AG10803 (cell line): Measurements from ENCODE around the gene PRPSAP2.
"Not testable (repeated sequence)": the region's sequence is repeated elsewhere in the genome, so short reads cannot be mapped to it uniquely, and the experiment has no call there.

Experiments used
- DNase-seq: peaks from one replicate; pipeline ENCODE4 v3.0.0; 2010; ENCODE audit warnings: low read depth
- H3K4me3 ChIP-seq: 2 replicates; pipeline ENCODE4 v1.5.1; 2011; ENCODE audit warnings: mild to moderate bottlenecking, low read length, control low read depth
- TF ChIP-seq, protein P1 (sequence below): conservative IDR thresholded peaks from 2 replicates; pipeline ENCODE4 v1.5.1; 2011; ENCODE audit warnings: mild to moderate bottlenecking, low read length, control low read depth, inconsistent platforms

PRPSAP2 gene

DNA sequence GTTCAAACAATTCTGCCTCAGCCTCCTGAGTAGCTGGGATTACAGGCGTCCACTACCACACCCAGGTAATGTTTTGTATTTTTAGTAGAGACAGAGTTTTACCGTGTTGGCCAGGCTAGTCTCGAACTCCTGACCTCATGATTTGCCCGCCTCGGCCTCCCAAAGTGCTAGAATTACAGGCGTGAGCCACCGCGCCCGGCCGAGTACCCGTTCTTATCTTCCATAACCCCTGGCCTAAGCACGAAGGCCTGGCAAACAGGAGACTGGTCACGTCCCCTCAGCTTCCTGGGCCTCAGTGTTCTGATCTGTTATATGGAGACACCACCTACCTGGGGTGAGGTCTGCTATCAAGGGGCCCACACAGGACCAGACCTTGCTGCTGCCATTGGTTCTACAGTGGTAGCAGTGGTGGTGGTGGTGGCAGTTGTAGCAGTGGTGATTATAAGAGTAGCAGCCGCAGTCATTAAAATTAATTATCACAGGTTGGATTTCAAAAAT lies 95.3 kb downstream of the PRPSAP2 start:
- no peak overlapping the region for H3K4me3 ChIP-seq
- TF ChIP-seq, protein P1, sequence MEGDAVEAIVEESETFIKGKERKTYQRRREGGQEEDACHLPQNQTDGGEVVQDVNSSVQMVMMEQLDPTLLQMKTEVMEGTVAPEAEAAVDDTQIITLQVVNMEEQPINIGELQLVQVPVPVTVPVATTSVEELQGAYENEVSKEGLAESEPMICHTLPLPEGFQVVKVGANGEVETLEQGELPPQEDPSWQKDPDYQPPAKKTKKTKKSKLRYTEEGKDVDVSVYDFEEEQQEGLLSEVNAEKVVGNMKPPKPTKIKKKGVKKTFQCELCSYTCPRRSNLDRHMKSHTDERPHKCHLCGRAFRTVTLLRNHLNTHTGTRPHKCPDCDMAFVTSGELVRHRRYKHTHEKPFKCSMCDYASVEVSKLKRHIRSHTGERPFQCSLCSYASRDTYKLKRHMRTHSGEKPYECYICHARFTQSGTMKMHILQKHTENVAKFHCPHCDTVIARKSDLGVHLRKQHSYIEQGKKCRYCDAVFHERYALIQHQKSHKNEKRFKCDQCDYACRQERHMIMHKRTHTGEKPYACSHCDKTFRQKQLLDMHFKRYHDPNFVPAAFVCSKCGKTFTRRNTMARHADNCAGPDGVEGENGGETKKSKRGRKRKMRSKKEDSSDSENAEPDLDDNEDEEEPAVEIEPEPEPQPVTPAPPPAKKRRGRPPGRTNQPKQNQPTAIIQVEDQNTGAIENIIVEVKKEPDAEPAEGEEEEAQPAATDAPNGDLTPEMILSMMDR: no peak
- DNase-seq: no peak

DNA sequence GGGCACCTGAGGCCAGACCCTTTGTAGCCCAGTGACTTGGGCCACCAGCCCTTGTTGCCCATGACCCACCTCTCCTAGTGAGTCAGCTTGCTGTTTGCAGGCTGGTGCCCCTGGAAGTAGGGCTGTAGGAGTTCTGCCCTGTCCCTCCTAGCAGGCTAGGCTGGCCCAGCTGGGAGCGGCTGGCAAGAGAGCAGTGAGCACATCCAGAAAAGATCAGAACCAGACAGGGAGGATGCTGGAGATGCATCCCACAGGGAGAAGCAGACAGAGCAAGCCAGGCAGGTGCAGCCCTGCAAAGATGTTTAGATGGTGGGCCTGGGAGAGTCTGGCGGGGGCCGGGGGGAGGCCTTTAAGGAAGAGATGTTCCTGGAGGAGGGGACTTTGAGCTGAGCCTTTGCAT lies 96.4 kb downstream of the PRPSAP2 start:
- no peak for DNase-seq
- TF ChIP-seq, protein P1: no peak
- no peak overlapping the region for H3K4me3 ChIP-seq

DNA sequence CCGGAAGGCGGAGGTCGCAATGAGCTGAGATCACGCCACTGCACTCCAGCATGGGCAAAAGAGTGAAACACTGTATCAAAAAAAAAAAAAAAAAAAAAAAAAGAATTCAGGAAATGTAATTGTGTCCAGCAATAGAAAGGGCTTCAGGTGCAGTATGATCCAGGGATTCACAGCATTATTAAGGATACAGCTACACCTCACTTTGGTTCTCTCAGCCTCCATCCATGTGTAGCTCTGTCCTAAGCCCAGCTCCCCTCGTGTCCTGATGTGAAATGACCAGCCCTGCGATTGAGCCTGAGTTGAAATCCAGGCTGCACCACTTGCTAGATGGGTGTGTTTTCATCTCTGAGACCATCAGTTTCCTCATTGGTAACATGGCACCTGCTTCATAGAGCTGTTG lies 97.1 kb downstream of the PRPSAP2 start:
- no peak for DNase-seq
- H3K4me3 ChIP-seq: no peak overlapping the region
- TF ChIP-seq, protein P1: no peak

DNA sequence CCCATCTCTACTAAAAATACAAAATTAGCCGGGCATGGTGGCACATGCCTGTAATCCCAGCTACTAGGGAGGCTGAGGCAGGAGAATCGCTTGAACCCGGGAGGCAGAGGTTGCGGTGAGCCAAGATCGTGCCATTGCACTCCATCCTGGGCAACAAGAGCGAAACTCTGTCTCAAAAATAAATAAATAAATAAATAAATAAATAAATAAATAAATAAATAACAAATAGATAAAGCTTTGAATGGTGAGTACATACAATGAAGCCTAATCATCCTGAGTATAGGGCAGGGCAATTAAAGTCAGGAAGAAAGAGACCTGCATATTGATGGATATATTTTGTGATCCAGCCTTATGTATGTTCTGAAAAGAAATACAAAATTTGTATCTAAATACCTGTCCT lies 98.1 kb downstream of the PRPSAP2 start:
- not testable (repeated sequence) for H3K4me3 ChIP-seq, DNase-seq

DNA sequence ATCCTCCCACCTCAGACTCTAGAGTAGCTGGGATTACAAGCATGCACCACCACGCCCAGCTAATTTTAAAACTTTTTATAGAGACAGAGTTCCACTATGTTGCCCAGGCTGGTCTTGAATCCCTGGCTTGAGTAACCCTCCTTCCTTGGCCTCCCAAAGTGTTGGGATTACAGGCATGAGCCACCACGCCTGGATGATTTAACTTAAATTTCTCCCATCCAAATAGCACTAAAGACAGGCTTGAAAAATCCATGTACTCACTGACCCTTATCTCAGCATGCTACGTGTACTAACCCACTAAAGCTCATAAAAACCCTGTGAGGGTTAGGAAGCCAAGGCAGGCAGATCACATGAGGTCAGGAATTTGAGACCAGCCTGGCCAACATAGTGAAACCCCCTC lies 98.7 kb downstream of the PRPSAP2 start:
- TF ChIP-seq, protein P1: no peak
- H3K4me3 ChIP-seq: no peak overlapping the region
- no peak for DNase-seq

DNA sequence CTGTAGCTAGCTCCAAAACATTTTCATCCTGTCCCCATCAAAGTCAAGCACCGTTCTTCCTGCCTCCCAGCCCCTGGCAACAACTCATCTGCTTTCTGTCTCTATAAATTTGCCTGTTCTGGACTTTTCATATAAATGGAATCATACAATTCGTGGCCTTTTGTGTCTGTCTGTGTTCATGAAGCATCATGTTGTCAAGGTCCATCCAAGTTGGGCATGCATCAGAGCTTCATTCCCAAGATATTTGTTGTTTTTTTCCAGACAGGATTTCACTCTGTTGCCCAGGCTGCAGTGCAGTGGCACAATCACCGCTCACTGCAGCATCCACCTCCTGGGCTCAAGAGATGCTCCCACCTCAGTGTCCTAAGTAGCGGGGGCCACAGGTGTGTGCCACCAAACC lies 99.9 kb downstream of the PRPSAP2 start:
- TF ChIP-seq, protein P1: no peak
- H3K4me3 ChIP-seq: no peak overlapping the region
- DNase-seq: no peak

DNA sequence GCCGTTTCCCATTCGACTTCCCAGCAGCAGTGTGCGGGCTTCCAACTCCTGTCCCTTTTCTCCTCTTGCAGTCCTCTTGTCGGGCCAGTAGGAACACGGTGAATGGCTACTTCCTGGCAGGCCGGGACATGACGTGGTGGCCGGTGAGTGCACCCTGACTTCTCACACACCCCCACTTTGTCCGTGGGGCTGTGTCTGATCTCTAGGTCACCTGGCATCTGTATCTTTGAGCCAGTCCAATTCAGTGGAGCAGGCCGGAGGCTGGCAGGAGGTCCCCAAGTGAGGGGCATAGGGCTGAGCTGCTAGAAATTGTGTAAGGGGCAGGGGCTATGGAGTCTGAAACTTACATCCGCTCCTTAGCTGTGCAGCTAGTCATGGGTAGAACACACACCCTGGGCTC lies 100.7 kb downstream of the PRPSAP2 start:
- no peak for DNase-seq
- no peak overlapping the region for H3K4me3 ChIP-seq
- TF ChIP-seq, protein P1: no peak
